Measurements from ENCODE around the gene LSS. TPM values are rescaled to one million over a fixed set of nuclear protein-coding genes. Genes with fewer than 3 reads are reported as not detected.

Gene LSS
- total and polyA plus RNA-seq, 8 donors = 34.9 to 184 (median 54.5) TPM

DNA sequence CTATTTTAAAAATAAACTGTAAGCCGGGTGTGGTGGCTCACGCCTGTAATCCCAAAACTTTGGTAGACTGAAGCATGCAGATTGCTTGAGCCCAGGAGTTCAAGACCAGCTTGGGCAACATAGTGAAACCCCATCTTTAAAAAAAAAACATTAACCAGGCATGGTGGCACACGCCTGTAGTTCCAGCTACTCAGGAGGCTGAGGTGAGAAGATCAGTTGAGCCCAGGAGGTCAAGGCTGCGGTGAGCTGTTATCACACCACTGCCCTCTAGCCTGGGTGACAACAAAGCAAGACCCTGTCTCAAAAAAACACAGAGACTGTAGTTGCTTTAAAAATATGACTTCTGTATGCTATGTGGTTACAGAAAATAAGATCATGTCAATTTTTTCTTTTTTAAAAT lies 24.3 kb upstream of the LSS start:
- Histone ChIP-seq H3K36me3 (peaks cover 0 to 100% of the 10 kb centered on the region in 2 donors), H3K4me3 (no peak overlapping the region)

DNA sequence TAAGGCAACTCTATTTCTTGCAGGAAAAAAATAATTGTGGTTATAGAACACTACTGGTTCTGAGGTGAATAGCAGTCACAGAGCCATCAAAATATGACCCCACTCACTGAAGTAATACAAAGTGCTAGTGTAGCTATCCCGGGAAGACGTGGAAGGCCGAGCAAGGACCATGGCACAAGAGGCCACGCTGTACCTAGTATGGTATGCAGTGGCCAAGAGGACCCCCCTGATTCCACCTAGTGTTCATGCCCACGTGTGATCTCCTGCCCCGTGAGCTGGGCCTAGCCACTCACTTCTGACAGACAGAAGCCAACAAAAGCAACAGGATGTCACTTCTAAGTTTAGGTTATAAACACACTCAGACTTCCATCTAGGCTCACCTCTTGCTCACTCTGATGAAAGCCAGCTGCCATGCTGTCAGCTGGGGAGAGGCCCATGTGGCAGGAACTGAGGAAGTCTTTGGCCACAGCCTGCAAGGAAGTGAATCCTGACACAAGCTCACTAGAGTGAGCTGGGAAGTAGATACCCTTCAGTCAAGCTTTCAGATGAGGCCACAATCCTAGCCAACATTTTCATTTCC lies 21.7 kb upstream of the LSS start:
- intact Hi-C loops (cut with DNase I) = no loop called here
- no peak for TF ChIP-seq CTCF (IDR thresholded peaks at IDR 0.05)
- no peak for DNase-seq
- no peaks in the 10 kb centered on the region for H3K9me3 ChIP-seq
- no peaks in the 10 kb centered on the region for H3K4me1 ChIP-seq
- H3K27me3 ChIP-seq = no peaks in the 10 kb centered on the region
- H3K36me3 ChIP-seq = peaks cover 0 to 100% of the 10 kb centered on the region in 2 donors
- ATAC-seq = no peak
- H3K4me3 ChIP-seq = no peak overlapping the region
- no peak overlapping the region for H3K27ac ChIP-seq

More for the DNA sequence above, 24.3 kb upstream of the LSS start:
- Histone ChIP-seq H3K27me3 (no peaks in the 10 kb centered on the region), H3K27ac (no peak overlapping the region), H3K9me3 (no peaks in the 10 kb centered on the region), H3K4me1 (no peaks in the 10 kb centered on the region)
- ATAC-seq (no peak), DNase-seq (no peak)
- no peak for TF ChIP-seq CTCF (IDR thresholded peaks at IDR 0.05)
- intact Hi-C loops (cut with DNase I) = no loop called here

DNA sequence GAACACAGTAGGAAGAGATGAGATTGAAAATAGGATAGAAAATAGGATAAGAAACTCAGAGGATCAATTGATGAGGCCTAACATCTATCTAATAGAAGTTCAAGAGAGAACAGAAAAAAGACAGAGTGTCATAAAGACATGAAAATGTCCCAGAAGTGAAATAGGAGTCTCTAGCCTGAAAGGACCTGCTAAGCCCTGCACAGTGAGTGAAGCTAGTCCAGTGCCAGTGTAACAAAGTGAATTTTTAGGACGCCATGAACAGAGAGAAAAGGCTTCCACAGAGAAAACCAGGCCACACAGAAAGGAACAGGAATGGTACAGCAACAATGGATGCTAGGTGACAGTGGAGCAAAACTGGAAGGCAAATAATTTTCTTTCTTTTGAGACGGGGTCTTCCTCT lies 20.3 kb upstream of the LSS start:
- H3K27me3 ChIP-seq = no peaks in the 10 kb centered on the region
- peaks cover 0 to 100% of the 10 kb centered on the region in 2 donors for H3K36me3 ChIP-seq
- intact Hi-C loops (cut with DNase I) = no loop called here
- TF ChIP-seq CTCF (IDR thresholded peaks at IDR 0.05) = no peak
- no peak overlapping the region for H3K4me3 ChIP-seq
- no peak overlapping the region for H3K27ac ChIP-seq
- H3K9me3 ChIP-seq = no peaks in the 10 kb centered on the region
- DNase-seq = no peak
- no peak for ATAC-seq
- no peaks in the 10 kb centered on the region for H3K4me1 ChIP-seq

GRCh38 chr21:46248422-46248782 lies 19.8 kb upstream of the LSS start:
- DNase-seq = no peak
- Histone ChIP-seq H3K27ac (no peak overlapping the region), H3K36me3 (peaks cover 0 to 100% of the 10 kb centered on the region in 2 donors), H3K4me3 (no peak overlapping the region), H3K27me3 (no peaks in the 10 kb centered on the region), H3K4me1 (no peaks in the 10 kb centered on the region), H3K9me3 (no peaks in the 10 kb centered on the region)
- intact Hi-C loops (cut with DNase I) = no loop called here
- no peak for TF ChIP-seq CTCF (IDR thresholded peaks at IDR 0.05)
- no peak for ATAC-seq

DNA sequence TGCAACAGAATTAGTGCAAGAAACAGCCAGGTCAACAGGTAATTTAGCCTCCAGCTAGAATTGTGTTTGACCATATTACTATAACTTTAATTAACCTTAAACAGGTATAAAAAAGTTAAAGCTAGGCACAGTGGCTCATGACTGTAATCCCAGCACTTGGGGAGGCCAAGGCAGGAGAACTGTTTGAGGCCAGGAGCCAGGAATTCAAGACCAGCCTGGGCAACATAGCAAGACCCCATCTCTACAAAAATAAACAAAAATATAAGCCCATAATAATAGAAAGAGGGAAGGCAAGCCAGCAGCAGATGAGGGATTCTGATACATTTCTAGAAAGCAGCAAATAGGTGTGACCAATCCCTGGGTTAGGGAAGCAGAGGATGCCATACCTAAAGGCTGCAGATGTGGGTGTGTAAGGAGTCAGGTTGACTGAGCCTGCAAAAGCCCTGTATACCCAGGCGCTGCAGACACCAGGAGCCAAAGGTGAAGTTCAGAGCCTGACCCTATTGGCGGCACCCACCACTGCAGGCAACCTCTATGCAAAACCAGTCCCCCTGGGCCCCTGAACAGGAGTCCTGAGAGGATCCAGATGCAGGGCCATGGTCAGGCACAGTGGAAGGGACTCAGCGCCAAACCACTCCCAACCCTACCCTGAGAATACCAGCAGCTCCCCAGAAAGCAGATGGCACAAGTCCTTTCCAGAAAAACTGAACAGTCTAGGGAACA lies 19.3 kb upstream of the LSS start:
- peaks cover 0 to 100% of the 10 kb centered on the region in 2 donors for H3K36me3 ChIP-seq
- no peak overlapping the region for H3K4me3 ChIP-seq
- TF ChIP-seq CTCF (IDR thresholded peaks at IDR 0.05) = no peak
- no peaks in the 10 kb centered on the region for H3K4me1 ChIP-seq
- ATAC-seq (no peak), DNase-seq (no peak)
- H3K27ac ChIP-seq = no peak overlapping the region
- no peaks in the 10 kb centered on the region for H3K9me3 ChIP-seq
- intact Hi-C loops (cut with DNase I) = no loop called here
- H3K27me3 ChIP-seq = no peaks in the 10 kb centered on the region

All from left lung (tissue), 10 donors.